ENCODE results near the gene LRRIQ1. TPM values are rescaled to one million over a fixed set of nuclear protein-coding genes. Genes with fewer than 3 reads are reported as not detected.
"Not testable (repeated sequence)": the region's sequence is repeated elsewhere in the genome, so short reads cannot be mapped to it uniquely, and the experiment has no call there.

LRRIQ1 gene, protein sequence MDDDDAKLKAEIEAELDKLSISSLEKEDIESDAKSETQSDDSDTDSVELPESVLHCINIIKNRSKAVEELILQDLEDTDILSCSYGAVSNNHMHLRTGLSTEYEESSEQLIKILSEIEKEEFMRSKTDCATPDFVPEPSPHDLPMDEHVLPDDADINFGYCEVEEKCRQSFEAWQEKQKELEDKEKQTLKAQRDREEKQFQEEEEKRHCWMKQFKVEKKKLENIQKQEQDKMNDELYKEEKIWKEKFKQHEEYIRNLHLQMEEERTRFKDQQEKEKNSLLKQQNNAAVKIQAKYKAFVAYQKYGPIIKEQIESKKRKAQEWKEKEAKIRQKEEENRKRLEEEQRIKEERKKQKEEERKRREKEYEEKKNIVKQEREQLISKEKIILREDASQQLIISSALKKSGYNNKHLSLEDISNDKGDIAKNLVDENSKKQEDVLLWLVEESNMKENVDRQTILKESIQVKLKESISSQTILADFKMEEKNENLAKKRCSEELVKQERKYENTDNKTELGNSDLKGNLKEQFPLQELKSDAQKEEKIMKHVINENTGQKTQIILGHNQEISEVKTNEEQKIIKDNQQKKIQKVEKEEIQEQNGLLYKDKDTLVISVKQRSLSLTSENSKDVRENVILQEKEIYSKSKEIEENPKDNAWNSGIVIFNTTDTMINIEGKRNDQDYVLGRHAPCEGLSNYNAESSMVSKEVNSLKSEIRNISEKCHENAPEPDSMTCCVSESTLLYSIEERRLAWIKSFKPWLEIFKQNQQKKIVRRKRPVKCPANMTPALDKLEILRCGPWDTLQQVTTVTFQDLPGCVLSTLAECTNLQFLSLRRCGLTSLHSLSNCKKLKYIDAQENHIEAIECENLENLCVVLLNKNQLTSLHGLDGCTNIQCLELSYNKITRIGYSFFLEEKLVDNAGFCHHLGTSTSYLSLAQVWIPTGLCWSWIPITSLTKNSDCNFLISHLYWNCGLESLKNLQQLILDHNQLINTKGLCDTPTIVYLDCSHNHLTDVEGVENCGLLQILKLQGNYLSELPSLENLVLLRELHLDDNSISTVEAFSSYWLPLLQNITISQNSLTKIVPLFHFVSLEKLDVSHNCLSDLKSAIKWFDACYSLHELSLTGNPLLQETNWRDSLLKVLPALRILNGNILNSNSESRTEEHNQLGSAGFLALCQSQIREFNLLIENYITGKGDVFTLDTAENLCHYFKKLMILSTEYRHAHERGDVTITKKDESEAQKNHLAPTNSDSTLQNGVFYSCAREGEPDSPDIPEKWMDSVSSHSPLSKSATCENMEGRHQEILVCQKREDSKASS (N-terminal part only)
- total RNA-seq: under 1 TPM; 0.21 to 0.29 TPM
- long read RNA-seq, partial matches to known transcripts: 0 of 1 reads
- long read RNA-seq, other reads (novel, unspliced or antisense): 1 of 1 reads

DNA sequence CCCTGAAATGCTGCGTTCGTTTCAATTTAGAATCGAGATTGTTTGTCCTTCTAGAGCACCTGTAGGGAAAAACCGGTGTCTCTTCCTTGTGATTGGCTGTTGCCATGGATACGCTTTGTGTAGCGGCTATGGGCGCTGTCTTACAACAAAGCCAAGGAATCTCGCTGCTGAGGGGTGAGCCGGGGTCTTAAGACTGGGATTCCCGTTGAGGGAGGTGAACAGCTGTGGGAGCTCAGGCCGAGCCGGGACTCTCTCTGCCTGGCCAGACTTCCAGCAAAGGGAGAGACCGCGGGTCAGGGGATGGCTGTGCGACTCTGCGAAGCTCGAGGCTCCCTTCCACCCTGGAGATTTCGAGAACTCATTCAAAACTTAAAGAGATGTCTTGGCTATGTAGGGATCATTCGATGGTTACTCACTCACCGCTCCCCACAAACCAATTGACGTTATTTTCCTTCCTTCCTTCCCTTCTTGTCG, at the start of gene LRRIQ1, which contains the start of gene TSPAN19:
TSS of gene LRRIQ1 (plus strand) at position 118 of the 474 bp plus-strand sequence. CDS start 1,826 bp downstream, outside the sequence.
TSS of gene TSPAN19 (minus strand) at position 44 of the 474 bp plus-strand sequence. CDS start 6,331 bp downstream, outside the sequence.
- ATAC-seq (peak; percentile 92 to 94), DNase-seq (peak; percentile 62)
- intact Hi-C loops (cut with DNase I): no loop called here

DNA sequence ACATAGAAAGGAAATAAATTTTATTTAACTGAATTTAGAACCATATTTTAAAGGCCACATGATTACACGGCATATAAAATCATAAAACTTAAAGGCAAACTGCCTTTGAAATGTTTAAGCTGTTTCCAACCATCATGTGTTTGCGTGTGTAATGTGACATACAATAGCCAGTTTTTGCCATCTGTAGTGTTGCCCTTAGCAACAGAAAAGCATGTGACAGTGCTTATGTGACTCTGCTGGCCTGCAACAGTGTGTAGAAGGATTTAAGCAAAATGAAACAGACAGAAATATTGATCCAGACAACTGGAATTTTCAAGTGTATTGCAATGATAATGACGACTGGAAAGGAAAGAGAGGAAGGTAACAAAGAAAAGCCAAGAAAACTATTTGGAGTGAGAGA, 49.6 kb upstream of the LRRIQ1 start:
- intact Hi-C loops (cut with DNase I): no loop called here
- DNase-seq: no peak
- no peak for ATAC-seq

DNA sequence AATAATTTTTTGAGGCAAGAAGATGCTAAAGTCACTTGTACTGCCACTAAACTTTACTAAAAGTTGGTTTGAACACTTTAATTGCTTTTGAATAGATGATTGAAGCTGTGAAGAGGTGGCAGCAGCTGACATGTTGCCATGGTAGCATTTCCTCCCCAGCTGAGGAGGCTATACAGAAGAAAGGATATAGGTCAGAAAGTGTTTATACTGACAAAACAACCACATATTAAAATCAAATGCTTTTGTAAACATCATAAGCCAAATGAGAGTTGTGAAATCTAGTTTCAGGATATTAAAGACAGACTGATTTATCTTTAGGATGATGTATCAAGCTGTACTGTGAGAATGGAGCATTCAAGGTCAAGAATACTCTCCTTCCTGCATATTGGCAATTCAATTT, 41.7 kb upstream of the LRRIQ1 start:
- intact Hi-C loops (cut with DNase I): no loop called here
- DNase-seq (no peak), ATAC-seq (no peak)

DNA sequence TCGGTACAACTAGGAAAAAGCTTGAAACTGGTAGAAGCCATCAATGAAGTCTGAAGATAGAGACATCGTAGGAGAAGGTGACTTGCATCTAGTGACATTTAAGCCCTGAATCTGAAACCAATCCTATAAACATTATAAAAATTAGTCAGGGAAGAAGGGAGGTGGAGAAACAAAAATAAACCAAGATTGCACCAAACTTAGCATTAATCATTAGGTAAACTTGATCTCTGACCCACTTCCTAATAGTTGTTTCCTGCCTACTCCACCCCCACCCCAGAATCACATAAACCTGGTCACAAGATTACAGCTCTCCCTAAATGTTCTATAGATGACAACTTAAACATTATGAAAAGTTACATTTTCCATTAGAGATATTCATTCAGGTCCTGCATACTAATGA, 40.5 kb upstream of the LRRIQ1 start:
- DNase-seq (no peak), ATAC-seq (no peak)
- intact Hi-C loops (cut with DNase I): no loop called here

DNA sequence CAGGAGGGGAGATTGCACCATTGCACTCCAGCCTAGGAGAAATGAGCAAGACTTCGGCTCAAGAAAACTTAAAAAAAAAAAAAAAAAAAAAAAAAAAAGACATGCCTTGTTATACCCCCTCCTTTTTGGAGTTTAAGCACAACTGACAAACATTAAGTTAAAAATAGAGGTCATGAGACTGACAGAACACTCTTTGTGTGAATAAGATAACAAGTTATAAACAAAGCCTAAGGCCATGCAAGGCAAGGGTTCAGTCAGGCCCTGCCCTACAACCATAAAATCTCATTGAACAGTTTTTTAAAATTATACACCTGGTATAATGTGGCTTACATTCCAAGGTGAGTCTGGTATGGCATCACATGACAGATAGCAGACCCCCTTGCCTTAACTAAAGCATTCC, 39.4 kb upstream of the LRRIQ1 start:
- no peak for DNase-seq
- intact Hi-C loops (cut with DNase I): no loop called here
- ATAC-seq: no peak

DNA sequence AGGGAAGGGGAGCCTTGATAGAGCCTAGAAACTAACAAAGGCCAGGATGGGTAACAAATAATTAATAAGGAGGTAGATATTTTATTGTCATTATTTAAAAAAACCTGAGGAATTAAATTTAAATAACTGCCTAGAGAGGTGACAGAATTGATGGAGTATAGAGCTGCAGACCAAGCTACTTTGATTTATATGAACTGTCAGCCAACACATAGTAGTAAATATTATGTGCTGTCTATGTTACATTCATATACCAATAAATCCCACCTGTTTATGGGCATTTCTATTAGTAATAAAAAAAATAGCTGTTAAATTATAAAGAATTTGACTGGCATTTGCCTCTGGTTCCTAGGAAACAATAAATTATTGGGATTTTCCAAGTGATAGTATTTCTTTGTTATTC, 37.8 kb upstream of the LRRIQ1 start:
- DNase-seq (no peak), ATAC-seq (no peak)
- intact Hi-C loops (cut with DNase I): no loop called here

DNA sequence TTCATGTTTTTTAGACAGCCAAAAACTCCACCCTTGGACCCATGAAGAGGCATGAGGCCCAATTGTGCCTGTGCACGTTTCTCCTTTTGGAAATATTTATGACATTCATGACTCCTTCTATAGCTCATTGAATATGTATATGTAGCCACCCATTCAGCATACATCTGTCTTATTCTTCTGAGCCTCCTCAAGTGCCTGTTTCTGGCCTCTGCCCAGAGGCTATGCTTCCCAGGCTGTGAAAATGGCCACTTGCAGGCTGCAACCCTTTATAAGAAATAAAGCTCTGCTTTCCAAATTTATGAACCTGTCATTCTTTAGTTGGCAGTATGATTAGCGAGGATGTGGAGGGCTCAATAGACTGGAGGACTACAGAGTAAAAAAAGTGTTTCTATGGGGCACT, 35.4 kb upstream of the LRRIQ1 start:
- DNase-seq: no peak
- no peak for ATAC-seq
- intact Hi-C loops (cut with DNase I): no loop called here

DNA sequence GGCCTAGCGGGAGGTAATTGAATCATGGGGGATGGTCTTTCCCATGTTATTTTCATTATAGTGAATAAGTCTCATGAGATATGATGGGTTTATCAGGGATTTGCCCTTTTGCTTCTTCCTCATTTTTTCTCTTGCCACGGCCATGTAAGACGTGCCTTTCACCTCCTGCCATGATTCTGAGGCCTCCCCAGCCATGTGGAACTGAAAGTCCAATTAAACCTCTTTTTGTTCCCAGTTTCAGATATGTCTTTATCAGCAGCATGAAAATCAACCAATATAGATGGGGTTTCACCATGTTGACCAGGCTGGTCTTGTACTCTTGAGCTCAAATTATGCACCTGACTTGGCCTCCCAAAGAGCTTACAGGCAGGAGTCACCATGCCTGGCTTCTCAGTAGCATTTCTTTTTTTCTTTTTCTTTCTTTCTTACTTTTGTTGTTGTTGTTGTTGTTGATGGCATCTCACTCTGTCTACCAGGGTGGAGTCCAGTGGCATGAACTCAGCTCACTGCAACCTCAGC, 33.3 kb upstream of the LRRIQ1 start:
- no peak for DNase-seq
- no peak for ATAC-seq
- intact Hi-C loops (cut with DNase I): no loop called here

DNA sequence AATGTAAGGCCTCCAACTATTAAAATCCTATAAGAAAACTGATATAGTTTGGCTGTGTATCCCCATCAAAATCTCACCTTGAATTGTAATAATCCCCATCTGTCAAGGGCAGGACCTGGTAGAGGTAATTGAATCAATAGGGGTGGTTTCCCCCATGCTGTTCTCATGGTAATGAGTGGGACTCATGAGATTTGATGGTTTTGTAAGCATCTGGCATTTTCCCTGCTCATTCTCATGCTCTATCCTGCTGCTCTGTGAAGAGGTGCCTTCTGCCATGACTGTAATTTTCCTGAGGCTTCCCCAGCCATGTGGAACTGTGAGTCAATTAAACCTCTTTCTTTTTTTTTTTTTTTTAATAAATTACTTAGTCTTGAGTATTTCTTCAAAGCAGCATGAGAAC, 31.9 kb upstream of the LRRIQ1 start:
- DNase-seq (no peak), ATAC-seq (no peak)
- intact Hi-C loops (cut with DNase I): no loop called here

DNA sequence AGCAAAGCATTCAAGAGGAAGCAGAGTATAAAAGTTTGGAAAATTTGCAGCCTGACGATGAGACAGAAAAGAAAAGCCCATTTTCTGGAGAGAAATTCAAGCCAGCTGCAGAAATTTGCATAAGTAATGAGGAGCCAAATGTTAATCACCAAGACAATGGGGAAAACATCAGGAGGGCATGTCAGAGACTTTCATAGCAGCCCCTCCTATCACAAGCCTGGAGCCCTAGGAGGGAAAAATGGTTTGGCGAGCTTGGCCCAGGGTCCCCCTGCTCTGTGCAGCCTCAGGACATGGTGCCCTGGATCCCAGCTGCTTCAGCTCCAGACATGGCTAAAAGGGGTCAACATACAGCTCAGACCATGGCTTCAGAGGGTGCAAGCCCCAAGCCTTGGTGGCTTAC, 31.1 kb upstream of the LRRIQ1 start:
- intact Hi-C loops (cut with DNase I); DNase-seq; ATAC-seq: not testable (repeated sequence)

DNA sequence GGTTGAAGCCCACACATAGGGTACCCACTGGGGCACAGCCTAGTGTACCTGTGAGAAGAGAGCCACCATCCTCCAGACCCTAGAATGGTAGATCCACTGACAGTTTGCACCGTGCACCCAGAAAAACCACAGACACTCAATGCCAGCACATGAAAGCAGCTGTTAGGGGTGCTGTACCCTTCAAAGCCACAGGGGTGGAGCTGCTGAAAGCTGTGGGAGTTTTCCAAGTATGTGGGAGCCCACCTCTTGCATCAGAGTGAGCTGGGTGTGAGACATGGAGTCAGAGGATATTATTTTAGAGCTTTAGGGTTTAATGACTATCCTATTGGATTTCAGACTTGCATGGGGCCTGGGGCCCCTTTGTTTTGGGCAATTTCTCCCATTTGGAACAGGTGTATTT, 30.5 kb upstream of the LRRIQ1 start:
- ATAC-seq: no peak
- no peak for DNase-seq
- intact Hi-C loops (cut with DNase I): no loop called here

DNA sequence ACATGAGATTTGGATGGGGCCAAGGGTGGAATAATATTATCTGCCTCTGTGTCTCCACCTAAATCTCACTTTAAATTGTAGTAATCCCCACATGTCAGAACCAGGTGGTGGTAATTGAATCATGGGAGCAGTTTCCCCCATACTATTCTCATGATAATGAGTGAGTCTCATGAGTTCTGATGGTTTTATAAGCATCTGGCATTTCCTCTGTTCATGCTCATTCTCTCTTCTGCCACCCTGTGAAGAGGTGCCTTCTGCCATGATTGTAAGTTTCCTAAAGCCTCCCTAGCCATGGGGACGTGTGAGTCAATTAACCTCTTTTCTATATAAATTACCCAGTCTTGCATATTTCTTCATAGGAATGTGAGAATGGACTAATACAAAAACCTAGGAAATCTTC, 29.9 kb upstream of the LRRIQ1 start:
- intact Hi-C loops (cut with DNase I): no loop called here
- DNase-seq (no peak), ATAC-seq (no peak)

DNA sequence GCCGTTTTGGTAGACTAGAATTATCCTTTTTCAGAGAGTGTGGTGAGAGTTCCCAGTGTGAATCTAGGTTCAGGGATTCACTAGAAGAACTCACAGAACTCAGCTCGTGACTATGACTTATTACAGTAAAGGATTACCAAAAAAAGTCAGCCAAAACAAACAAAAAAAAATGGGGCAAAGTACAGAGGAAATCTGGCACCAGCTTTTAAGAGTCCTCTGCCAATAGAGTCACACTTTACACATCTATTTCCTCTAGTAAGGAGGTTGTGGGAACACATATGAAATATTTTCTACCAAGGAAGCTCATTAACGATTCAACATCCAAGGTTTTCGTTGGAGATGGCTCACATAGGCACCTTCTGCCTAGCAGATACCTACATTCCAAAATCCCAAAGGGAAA, 28.3 kb upstream of the LRRIQ1 start:
- intact Hi-C loops (cut with DNase I): no loop called here
- ATAC-seq (no peak), DNase-seq (no peak)

DNA sequence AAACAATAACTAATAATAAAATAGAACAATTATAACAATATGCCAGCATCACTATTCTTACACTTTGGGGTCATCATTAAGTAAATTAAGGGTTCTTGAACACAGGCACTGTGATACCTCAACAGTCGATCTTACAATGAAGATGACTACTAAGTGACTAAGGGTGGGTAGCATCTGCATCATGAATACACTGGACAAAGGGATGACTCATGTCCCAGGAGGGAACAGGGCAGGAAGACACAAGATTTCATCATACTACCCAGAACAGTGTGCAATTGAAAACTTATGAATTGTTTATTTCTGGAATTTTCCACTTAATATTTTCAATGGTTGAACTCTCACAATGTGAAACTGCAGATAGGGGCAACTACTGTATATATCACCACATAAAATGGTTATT, 19.7 kb upstream of the LRRIQ1 start:
- intact Hi-C loops (cut with DNase I): no loop called here
- ATAC-seq: peak in 1 of 2 donors; percentile 57
- DNase-seq: no peak

DNA sequence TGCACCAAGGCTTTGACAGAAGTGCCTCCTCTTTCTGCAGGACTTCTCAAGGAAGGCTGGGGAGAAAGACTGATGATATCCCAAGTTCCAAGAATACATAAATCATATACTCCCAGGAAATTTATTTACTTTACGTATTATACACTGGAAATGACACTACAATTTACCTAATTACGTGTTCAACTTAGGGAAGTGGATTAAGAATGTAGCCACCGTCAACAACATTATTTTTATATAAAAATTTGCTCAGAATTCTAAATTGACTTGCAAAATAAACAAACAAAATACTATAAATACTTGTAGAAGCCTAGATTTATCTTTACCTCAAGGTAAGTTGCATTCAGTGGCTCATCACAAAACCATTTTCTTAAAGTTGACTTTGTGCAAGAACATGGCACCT, 19.0 kb upstream of the LRRIQ1 start:
- ATAC-seq: no peak
- no peak for DNase-seq
- intact Hi-C loops (cut with DNase I): no loop called here

DNA sequence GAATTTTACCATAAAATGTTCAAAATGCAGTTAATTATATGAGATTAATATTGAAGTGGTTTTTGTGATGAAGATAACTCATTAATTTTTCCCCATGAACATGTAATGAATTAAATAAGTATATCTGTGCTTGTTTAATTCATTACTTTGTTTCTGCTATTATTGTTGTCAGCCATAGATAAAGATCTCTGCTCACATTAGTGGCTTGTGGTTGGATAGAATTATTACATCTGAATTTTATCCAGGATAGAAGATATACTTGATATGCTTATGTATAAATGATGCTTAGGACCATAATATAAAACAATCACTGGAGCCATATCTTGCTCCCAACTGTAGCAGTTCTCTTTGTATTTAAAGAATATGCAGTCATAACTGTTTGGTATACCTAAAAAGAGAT, 18.5 kb upstream of the LRRIQ1 start:
- ATAC-seq (no peak), DNase-seq (no peak)
- intact Hi-C loops (cut with DNase I): no loop called here

DNA sequence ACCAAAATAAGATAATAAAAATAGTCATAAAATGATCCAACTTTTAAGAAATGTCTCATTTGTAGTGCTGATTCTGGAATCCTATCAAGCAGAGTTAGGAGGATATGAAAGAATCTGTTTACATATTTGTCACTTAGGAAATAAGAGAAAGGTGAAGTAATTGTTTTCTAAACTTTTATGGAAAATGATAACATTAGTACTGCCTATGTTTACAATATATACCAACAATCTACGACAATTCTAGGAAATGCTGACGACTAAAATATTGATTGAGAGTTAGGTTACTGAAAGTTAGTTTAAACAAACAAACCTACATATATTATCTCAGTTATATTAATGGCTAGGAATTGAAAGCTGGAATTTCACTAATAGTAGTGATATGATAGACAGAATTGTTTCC, 18.1 kb upstream of the LRRIQ1 start:
- DNase-seq (no peak), ATAC-seq (no peak)
- intact Hi-C loops (cut with DNase I): no loop called here

DNA sequence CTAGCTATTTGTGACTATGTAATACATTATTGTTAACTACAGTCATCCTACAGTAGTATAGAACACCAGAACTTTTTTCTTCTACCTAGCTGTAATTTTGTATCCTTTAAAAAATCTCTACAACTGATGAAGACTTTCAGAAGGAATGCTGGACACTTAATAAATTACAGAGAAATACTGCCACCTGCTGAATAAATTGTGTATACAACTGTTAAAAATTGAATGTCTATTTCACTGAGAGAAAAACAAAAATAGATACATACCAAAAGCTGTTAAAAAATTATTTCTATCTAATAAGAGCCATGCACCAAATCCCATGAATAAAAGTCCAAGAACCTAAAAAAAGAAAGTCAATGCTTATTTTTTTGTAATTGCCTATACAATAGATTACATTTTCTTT, 6.7 kb upstream of the LRRIQ1 start:
- no peak for DNase-seq
- intact Hi-C loops (cut with DNase I): loop anchor here (2.0 to 10.0 kb wide), 2 partner anchors 155 kb away; no protein-coding TSS in a partner anchor
- no peak for ATAC-seq

DNA sequence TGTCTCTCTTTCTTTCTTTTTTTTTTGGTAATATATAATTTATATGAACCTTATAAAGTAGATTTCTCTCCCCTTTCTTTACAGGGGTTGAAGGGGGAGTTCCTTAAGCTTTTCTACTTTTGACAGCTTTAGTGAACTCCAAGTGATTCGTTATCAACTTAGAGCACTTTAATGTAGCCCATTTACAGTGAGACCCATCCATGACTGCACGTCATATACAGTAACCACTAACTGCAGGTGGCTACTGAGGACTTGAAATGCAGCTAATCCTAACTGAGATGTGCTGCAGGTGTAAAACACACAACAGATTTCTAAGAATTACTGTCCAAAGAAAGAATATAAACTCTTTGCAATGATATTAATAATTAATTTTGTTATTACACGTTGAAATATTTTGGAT, 582 bp downstream of the LRRIQ1 start:
- ATAC-seq: no peak
- no peak for DNase-seq
- intact Hi-C loops (cut with DNase I): no loop called here
